GM18868 (cell line): ENCODE data around the gene GATA2.

Experiments
- ATAC-seq: cut with Tn5 transposase; IDR thresholded peaks from one replicate; pipeline ENCODE4 v1.9.1; 2021; ENCODE audit warnings: mild to moderate bottlenecking, moderate library complexity; ENCODE audit not compliant: unreplicated experiment

The GATA2 gene

GRCh38 chr3:128459461-128459820, 33.6 kb downstream of the GATA2 start:
- ATAC-seq: no peak

- ATAC-seq: no peak
Measured at GRCh38 chr3:128458746-128459460, 34.1 kb downstream of the GATA2 start.

GRCh38 chr3:128457937-128458336, 35.1 kb downstream of the GATA2 start:
- no peak for ATAC-seq

GRCh38 chr3:128456776-128457715, 36.0 kb downstream of the GATA2 start:
- no peak for ATAC-seq

- ATAC-seq: no peak
Measured at GRCh38 chr3:128455786-128456748, 36.9 kb downstream of the GATA2 start.

- ATAC-seq: no peak
Measured at GRCh38 chr3:128455116-128455515, 37.9 kb downstream of the GATA2 start.

- ATAC-seq: no peak
Measured at GRCh38 chr3:128454310-128454618, 38.7 kb downstream of the GATA2 start.

- ATAC-seq: no peak
Measured at GRCh38 chr3:128453501-128454309, 39.3 kb downstream of the GATA2 start.

- no peak for ATAC-seq
Measured at GRCh38 chr3:128452678-128453275, 40.2 kb downstream of the GATA2 start.

GRCh38 chr3:128452120-128452519, 40.9 kb downstream of the GATA2 start:
- no peak for ATAC-seq

GRCh38 chr3:128449111-128449638, 43.8 kb downstream of the GATA2 start:
- ATAC-seq: no peak

GRCh38 chr3:128448491-128448890, 44.5 kb downstream of the GATA2 start:
- ATAC-seq: no peak

- no peak for ATAC-seq
Measured at GRCh38 chr3:128447561-128448013, 45.4 kb downstream of the GATA2 start.

- no peak for ATAC-seq
Measured at GRCh38 chr3:128446821-128447220, 46.2 kb downstream of the GATA2 start.

- no peak for ATAC-seq
Measured at GRCh38 chr3:128445357-128445756, 47.6 kb downstream of the GATA2 start.

GRCh38 chr3:128443771-128444170, 49.2 kb downstream of the GATA2 start:
- ATAC-seq: no peak

GRCh38 chr3:128442949-128443348, 50.1 kb downstream of the GATA2 start:
- no peak for ATAC-seq

- no peak for ATAC-seq
Measured at GRCh38 chr3:128442070-128442469, 50.9 kb downstream of the GATA2 start.

GRCh38 chr3:128439226-128439625, 53.8 kb downstream of the GATA2 start:
- ATAC-seq: no peak
